Esophagus squamous epithelium (tissue), 5 donors: ENCODE data around the gene ZDHHC19. TPM values are rescaled to one million over a fixed set of nuclear protein-coding genes. Genes with fewer than 3 reads are reported as not detected.

Experiments
- DNase-seq: peaks from one replicate; lab custom pipeline; 2025; lab: John Stamatoyannopoulos, UW
- H3K27ac ChIP-seq, 4 donors: fragments of 200-600 bp; sonication (generic); one replicate each; pipeline ENCODE4 v1.5.1; 2016 to 2019; ENCODE audit warnings: mild to moderate bottlenecking in 1 of 4
- H3K27me3 ChIP-seq, 4 donors: fragments of 200-600 bp; sonication (generic); 1 replicate in 3 of 4; 2 replicates in 1 of 4; pipeline versions ENCODE4 v1.5.1 to v1.6.0; 2017 to 2021; ENCODE audit warnings: antibody characterized with exemption in 1 of 4
- H3K36me3 ChIP-seq, 3 donors: fragments of 200-600 bp; sonication (generic); one replicate each; pipeline ENCODE4 v1.5.1; 2016 to 2019
- H3K4me1 ChIP-seq, 3 donors: fragments of 200-600 bp; sonication (generic); one replicate each; pipeline ENCODE4 v1.5.1; 2017 to 2019
- H3K4me3 ChIP-seq, 4 donors: fragments of 200-600 bp; sonication (generic); 1 replicate in 3 of 4; 2 replicates in 1 of 4; pipeline ENCODE4 v1.5.1; 2016 to 2019; ENCODE audit warnings: mild to moderate bottlenecking in 2 of 4, moderate library complexity in 1 of 4
- H3K9me3 ChIP-seq, 3 donors: fragments of 200-600 bp; sonication (generic); one replicate each; pipeline ENCODE4 v1.5.1; 2016 to 2019
- POLR2A ChIP-seq, 4 donors: fragments of 450-650 bp; IDR thresholded peaks; one replicate each; pipeline ENCODE4 v1.6.1; 2017; ENCODE audit warnings: antibody characterized with exemption in 4 of 4, mild to moderate bottlenecking in 4 of 4, moderate library complexity in 3 of 4
- WGBS, 2 donors: methylation state at CpG; one replicate each; pipeline ENCODE4 v1.1.5; 2018; 5-methylcytosine and 5-hydroxymethylcytosine counted together
- intact Hi-C: fragments of 100-400 bp; cut with DNase I; formaldehyde crosslinking; loops from one replicate; pipeline ENCODE4 v1.15.0; 2022
- total RNA-seq, 4 donors: library from RNA; depleted of rRNA; stranded (reverse); fragments of >200 nt; gene quantifications; one replicate each; pipeline ENCODE4 v1.1.0, GENCODE V29; 2016
- TF ChIP-seq, protein P1 (sequence below), 6 experiments: fragments of 450-650 bp in 4 of 6; fragments of 200-600 bp in 2 of 6; sonication (generic) in 2 of 6; IDR thresholded peaks; one replicate each; pipeline ENCODE4 v1.5.1; 2016 to 2019; ENCODE audit warnings: antibody characterized with exemption in 6 of 6, mild to moderate bottlenecking in 4 of 6, moderate library complexity in 4 of 6
- donor health status: DM: yes; HTN: yes; CAD: no.

ZDHHC19 gene
- total RNA-seq, 4 donors from 2014 or later, result not detected

DNA sequence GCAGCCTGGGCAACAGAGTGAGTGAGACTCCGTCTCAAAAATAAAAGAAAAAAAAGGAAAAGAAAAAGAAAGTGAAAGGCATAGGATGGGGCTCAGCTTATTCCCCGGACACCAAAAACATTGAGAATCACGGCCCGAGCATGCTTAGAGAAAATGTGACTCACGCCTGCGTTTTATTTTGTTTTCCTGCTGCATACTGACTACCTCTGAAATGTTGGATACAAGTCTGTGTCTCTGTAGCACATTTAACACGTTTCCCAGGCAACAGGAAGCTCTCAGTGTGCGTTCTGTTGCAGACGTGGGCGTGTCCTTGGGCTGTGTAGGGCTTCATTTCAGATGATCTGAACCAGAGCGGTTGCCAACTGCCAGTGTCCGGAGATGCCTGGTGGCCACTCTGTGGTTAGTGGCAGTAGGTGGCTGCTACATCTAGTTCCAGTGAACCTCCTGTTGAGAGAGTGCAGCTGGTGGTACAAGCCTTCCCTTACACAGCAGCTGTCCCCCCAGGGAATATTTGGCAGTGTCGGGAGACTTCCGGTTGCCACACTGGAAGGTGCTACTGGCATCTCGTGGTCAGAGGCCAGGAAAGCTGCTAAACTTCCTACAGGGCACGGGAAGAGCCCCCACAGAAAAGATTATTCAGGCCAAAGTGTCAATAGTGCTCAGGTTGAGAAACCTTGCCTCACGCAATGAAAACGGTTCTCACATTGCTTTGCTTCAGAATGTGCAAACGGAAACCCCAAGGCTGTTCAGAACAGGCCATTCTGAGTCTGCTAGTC, 8.2 kb upstream of the ZDHHC19 start:
- H3K4me1 ChIP-seq, result peaks cover 10 to 38% (median 22%) of the 10 kb centered on the region in 3 donors
- H3K4me3 ChIP-seq, result peak overlapping the region in 3 of 4 donors; percentile 20 to 50 (median 29)
- no peak for TF ChIP-seq POLR2A (IDR thresholded peaks at IDR 0.05)
- TF ChIP-seq, protein P1, sequence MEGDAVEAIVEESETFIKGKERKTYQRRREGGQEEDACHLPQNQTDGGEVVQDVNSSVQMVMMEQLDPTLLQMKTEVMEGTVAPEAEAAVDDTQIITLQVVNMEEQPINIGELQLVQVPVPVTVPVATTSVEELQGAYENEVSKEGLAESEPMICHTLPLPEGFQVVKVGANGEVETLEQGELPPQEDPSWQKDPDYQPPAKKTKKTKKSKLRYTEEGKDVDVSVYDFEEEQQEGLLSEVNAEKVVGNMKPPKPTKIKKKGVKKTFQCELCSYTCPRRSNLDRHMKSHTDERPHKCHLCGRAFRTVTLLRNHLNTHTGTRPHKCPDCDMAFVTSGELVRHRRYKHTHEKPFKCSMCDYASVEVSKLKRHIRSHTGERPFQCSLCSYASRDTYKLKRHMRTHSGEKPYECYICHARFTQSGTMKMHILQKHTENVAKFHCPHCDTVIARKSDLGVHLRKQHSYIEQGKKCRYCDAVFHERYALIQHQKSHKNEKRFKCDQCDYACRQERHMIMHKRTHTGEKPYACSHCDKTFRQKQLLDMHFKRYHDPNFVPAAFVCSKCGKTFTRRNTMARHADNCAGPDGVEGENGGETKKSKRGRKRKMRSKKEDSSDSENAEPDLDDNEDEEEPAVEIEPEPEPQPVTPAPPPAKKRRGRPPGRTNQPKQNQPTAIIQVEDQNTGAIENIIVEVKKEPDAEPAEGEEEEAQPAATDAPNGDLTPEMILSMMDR (IDR thresholded peaks at IDR 0.05), result no peak
- H3K27ac ChIP-seq, result peak overlapping the region in 3 of 4 donors; percentile 5 to 25 (median 22)
- DNase-seq, result no peak
- peaks cover 0 to 26% (median 0%) of the 10 kb centered on the region in 4 donors for H3K27me3 ChIP-seq
- WGBS, 2 donors, result 8 to 9% methylated on average over 10 to 19 of the region's 19 CpGs
- intact Hi-C loops, result no loop called here
- no peaks in the 10 kb centered on the region for H3K36me3 ChIP-seq
- H3K9me3 ChIP-seq, result no peaks in the 10 kb centered on the region

DNA sequence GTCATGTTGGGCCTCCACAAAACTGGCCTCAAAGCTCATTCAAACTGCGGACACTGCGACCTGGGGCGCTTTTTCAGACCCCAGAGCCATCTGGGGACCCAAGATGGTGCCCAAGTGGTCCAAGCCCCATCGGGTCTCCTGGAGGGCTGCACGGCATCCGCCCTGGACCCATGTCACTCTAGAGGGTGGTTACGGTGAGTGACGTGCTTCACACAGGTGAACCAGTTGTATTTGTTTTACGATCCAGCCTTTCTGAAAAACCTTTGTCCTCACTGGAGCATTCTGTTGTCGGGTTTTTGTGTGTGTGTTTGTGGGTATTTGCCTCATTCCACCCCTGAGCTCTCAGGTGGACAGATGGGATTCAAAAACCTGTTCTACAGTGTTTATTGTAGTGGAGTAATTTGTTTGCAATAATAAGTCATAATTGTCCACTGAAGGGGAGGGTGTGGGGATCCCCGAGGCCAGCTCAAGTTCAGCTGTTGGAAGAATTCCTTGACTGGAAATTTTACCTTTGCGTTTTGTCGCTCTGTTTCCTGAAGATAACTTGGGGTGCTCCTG, 7.0 kb upstream of the ZDHHC19 start:
- TF ChIP-seq POLR2A (IDR thresholded peaks at IDR 0.05), result no peak
- TF ChIP-seq, protein P1 (IDR thresholded peaks at IDR 0.05), result no peak
- Histone ChIP-seq H3K36me3 (no peaks in the 10 kb centered on the region), H3K9me3 (no peaks in the 10 kb centered on the region), H3K27me3 (peaks cover 0 to 26% (median 0%) of the 10 kb centered on the region in 4 donors), H3K4me1 (peaks cover 10 to 38% (median 22%) of the 10 kb centered on the region in 3 donors), H3K27ac (no peak overlapping the region), H3K4me3 (no peak overlapping the region)
- 85 to 91% methylated on average over 10 to 12 of the region's 13 CpGs for WGBS, 2 donors
- no peak for DNase-seq
- intact Hi-C loops, result no loop called here

DNA sequence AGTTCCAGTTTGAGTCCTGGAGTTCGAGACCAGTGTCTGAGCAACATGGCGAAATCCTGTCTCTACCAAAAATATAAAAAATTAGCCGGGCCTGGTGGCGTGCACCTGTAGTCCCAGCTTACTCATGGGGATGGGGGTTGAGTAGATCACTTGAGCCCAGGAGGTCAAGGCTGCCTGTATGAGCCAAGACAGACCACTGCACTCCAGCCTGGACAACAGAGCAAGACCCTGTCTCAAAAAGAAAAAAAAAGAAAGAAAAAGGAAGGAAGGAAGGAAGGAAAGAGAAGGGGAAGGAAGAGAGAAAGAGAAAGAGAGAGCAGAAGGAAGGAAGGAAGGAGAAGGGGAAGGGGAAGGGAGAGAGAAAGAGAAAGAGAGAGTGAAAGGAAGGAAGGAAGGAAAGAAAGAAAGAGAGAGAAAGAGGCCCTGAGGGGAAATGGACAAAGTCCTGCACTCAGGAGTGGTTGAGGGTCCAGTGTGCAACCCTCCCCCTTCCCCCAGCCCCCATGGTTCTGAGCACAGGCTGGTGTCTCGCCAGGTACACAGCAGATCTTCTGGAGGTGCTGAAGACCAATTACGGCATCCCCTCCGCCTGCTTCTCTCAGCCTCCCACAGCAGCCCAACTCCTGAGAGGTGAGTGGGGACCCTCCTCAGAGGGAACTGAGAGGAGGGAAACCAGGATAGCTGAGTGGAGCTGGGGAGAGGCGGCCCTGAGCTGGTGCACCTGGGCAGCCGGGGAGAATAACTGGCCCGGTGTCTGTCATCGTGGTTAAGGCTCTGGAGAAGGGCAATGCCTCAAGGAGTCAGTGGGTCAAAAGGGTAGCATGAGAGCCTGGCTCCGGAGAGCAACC, 6.3 kb upstream of the ZDHHC19 start:
- H3K27ac ChIP-seq, result no peak overlapping the region
- H3K9me3 ChIP-seq, result no peaks in the 10 kb centered on the region
- no peak overlapping the region for H3K4me3 ChIP-seq
- intact Hi-C loops, result no loop called here
- no peak for DNase-seq
- WGBS, 2 donors, result 92 to 97% methylated on average over 7 to 11 of the region's 12 CpGs
- H3K4me1 ChIP-seq, result peaks cover 10 to 38% (median 22%) of the 10 kb centered on the region in 3 donors
- no peaks in the 10 kb centered on the region for H3K36me3 ChIP-seq
- no peak for TF ChIP-seq POLR2A (IDR thresholded peaks at IDR 0.05)
- TF ChIP-seq, protein P1 (IDR thresholded peaks at IDR 0.05), result no peak
- peaks cover 0 to 26% (median 0%) of the 10 kb centered on the region in 4 donors for H3K27me3 ChIP-seq

DNA sequence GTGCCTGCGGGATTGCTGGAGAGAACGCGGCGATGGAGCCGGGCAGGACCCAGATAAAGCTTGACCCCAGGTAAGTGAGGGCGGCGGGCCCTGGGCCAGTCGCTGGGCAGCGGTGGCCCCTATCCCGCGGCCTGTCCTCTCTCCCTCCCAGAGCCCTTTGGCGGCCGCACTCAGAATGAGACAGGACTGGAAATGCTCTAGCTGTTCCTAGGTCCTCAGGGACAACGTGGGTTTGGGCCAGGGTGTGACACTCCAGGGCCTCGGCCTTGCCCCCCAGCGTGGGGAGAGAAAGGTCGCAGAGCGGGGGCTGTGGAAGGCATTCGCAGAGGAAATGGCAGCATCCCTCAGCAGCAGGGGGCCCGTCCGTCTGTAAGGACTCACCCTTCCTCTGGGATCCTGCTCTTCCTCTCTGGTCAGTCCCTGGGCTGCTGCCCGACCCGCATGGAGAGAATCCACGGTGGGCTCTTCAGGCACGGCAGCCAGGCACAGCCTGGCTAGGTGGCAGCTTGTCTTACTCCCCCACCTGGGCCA, 5.5 kb upstream of the ZDHHC19 start:
- no peaks in the 10 kb centered on the region for H3K9me3 ChIP-seq
- no peak for DNase-seq
- H3K27me3 ChIP-seq, result peaks cover 0 to 26% (median 0%) of the 10 kb centered on the region in 4 donors
- TF ChIP-seq POLR2A (IDR thresholded peaks at IDR 0.05), result no peak
- TF ChIP-seq, protein P1 (IDR thresholded peaks at IDR 0.05), result no peak
- intact Hi-C loops, result no loop called here
- H3K36me3 ChIP-seq, result no peaks in the 10 kb centered on the region
- peak overlapping the region in 3 of 4 donors; percentile 10 to 46 (median 13) for H3K4me3 ChIP-seq
- no peak overlapping the region for H3K27ac ChIP-seq
- WGBS, 2 donors, result no CpG with 5 or more reads among the region's 25 CpGs
- peaks cover 10 to 38% (median 22%) of the 10 kb centered on the region in 3 donors for H3K4me1 ChIP-seq
